ENCODE measurements around the gene KREMEN1.

The KREMEN1 gene

GRCh38 chr22:29156507-29156906 is 83.7 kb downstream of the KREMEN1 start:
- no peak for DNase-seq (ENCODE audit: low read depth, low spot score)
- Histone ChIP-seq H3K4me3 (no peak overlapping the region), H3K27ac (no peak overlapping the region), H3K9me3 (ENCODE audit: low read depth, low read length) (no peaks in the 10 kb centered on the region), H3K36me3 (ENCODE audit: insufficient read depth, low read length) (no peaks in the 10 kb centered on the region), H3K9ac (ENCODE audit: insufficient read length) (no peak overlapping the region)
- TF ChIP-seq POLR2AphosphoS5 (IDR thresholded peaks at IDR 0.05; ENCODE audit: borderline replicate concordance, low read depth, low read length): no peak
- TF ChIP-seq EZH2 (IDR thresholded peaks at IDR 0.05): no peak
- no peak for TF ChIP-seq FOXP2 (optimal IDR thresholded peaks at IDR 0.05; ENCODE audit: control extremely low read depth, extremely low read length, insufficient read depth)

GRCh38 chr22:29157759-29158535 is 85.1 kb downstream of the KREMEN1 start:
- no peak for DNase-seq (ENCODE audit: low read depth, low spot score)
- H3K36me3 ChIP-seq (ENCODE audit: insufficient read depth, low read length): no peaks in the 10 kb centered on the region
- H3K9me3 ChIP-seq (ENCODE audit: low read depth, low read length): no peaks in the 10 kb centered on the region
- H3K4me3 ChIP-seq: no peak overlapping the region
- H3K27ac ChIP-seq: no peak overlapping the region
- no peak for TF ChIP-seq POLR2AphosphoS5 (IDR thresholded peaks at IDR 0.05; ENCODE audit: borderline replicate concordance, low read depth, low read length)
- TF ChIP-seq FOXP2 (optimal IDR thresholded peaks at IDR 0.05; ENCODE audit: control extremely low read depth, extremely low read length, insufficient read depth): no peak
- TF ChIP-seq EZH2 (IDR thresholded peaks at IDR 0.05): no peak
- H3K9ac ChIP-seq (ENCODE audit: insufficient read length): no peak overlapping the region

- DNase-seq (ENCODE audit: low read depth, low spot score): no peak
- H3K27ac ChIP-seq: no peak overlapping the region
- no peak overlapping the region for H3K9ac ChIP-seq (ENCODE audit: insufficient read length)
- no peaks in the 10 kb centered on the region for H3K9me3 ChIP-seq (ENCODE audit: low read depth, low read length)
- no peak for TF ChIP-seq FOXP2 (optimal IDR thresholded peaks at IDR 0.05; ENCODE audit: control extremely low read depth, extremely low read length, insufficient read depth)
- no peak for TF ChIP-seq POLR2AphosphoS5 (IDR thresholded peaks at IDR 0.05; ENCODE audit: borderline replicate concordance, low read depth, low read length)
- TF ChIP-seq EZH2 (IDR thresholded peaks at IDR 0.05): no peak
- H3K4me3 ChIP-seq: no peak overlapping the region
- no peaks in the 10 kb centered on the region for H3K36me3 ChIP-seq (ENCODE audit: insufficient read depth, low read length)
These were observed 85.7 kb downstream of the KREMEN1 start for GRCh38 chr22:29158546-29158945.

- Histone ChIP-seq H3K9me3 (ENCODE audit: low read depth, low read length) (no peaks in the 10 kb centered on the region), H3K9ac (ENCODE audit: insufficient read length) (no peak overlapping the region), H3K27ac (no peak overlapping the region), H3K4me3 (no peak overlapping the region), H3K36me3 (ENCODE audit: insufficient read depth, low read length) (no peaks in the 10 kb centered on the region)
- TF ChIP-seq POLR2AphosphoS5 (IDR thresholded peaks at IDR 0.05; ENCODE audit: borderline replicate concordance, low read depth, low read length) (no peak), EZH2 (IDR thresholded peaks at IDR 0.05) (no peak), FOXP2 (optimal IDR thresholded peaks at IDR 0.05; ENCODE audit: control extremely low read depth, extremely low read length, insufficient read depth) (no peak)
- DNase-seq (ENCODE audit: low read depth, low spot score): no peak
These were observed 91.0 kb downstream of the KREMEN1 start for GRCh38 chr22:29163808-29164207.

- TF ChIP-seq EZH2 (IDR thresholded peaks at IDR 0.05) (no peak), POLR2AphosphoS5 (IDR thresholded peaks at IDR 0.05; ENCODE audit: borderline replicate concordance, low read depth, low read length) (no peak), FOXP2 (optimal IDR thresholded peaks at IDR 0.05; ENCODE audit: control extremely low read depth, extremely low read length, insufficient read depth) (no peak)
- Histone ChIP-seq H3K9me3 (ENCODE audit: low read depth, low read length) (no peaks in the 10 kb centered on the region), H3K36me3 (ENCODE audit: insufficient read depth, low read length) (no peaks in the 10 kb centered on the region), H3K4me3 (no peak overlapping the region), H3K9ac (ENCODE audit: insufficient read length) (no peak overlapping the region), H3K27ac (no peak overlapping the region)
- no peak for DNase-seq (ENCODE audit: low read depth, low spot score)
These were observed 92.7 kb downstream of the KREMEN1 start for GRCh38 chr22:29165321-29166060.

GRCh38 chr22:29166180-29166579 is 93.3 kb downstream of the KREMEN1 start:
- Histone ChIP-seq H3K9ac (ENCODE audit: insufficient read length) (no peak overlapping the region), H3K9me3 (ENCODE audit: low read depth, low read length) (no peaks in the 10 kb centered on the region), H3K4me3 (no peak overlapping the region), H3K36me3 (ENCODE audit: insufficient read depth, low read length) (no peaks in the 10 kb centered on the region), H3K27ac (no peak overlapping the region)
- no peak for DNase-seq (ENCODE audit: low read depth, low spot score)
- TF ChIP-seq POLR2AphosphoS5 (IDR thresholded peaks at IDR 0.05; ENCODE audit: borderline replicate concordance, low read depth, low read length) (no peak), FOXP2 (optimal IDR thresholded peaks at IDR 0.05; ENCODE audit: control extremely low read depth, extremely low read length, insufficient read depth) (no peak), EZH2 (IDR thresholded peaks at IDR 0.05) (no peak)

- Histone ChIP-seq H3K27ac (no peak overlapping the region), H3K36me3 (ENCODE audit: insufficient read depth, low read length) (no peaks in the 10 kb centered on the region), H3K4me3 (no peak overlapping the region), H3K9me3 (ENCODE audit: low read depth, low read length) (no peaks in the 10 kb centered on the region), H3K9ac (ENCODE audit: insufficient read length) (no peak overlapping the region)
- DNase-seq (ENCODE audit: low read depth, low spot score): no peak
- TF ChIP-seq EZH2 (IDR thresholded peaks at IDR 0.05) (no peak), FOXP2 (optimal IDR thresholded peaks at IDR 0.05; ENCODE audit: control extremely low read depth, extremely low read length, insufficient read depth) (no peak), POLR2AphosphoS5 (IDR thresholded peaks at IDR 0.05; ENCODE audit: borderline replicate concordance, low read depth, low read length) (no peak)
These were observed 94.4 kb downstream of the KREMEN1 start for GRCh38 chr22:29167032-29167911.

GRCh38 chr22:29171721-29172120 is 98.9 kb downstream of the KREMEN1 start:
- H3K9ac ChIP-seq (ENCODE audit: insufficient read length): no peak overlapping the region
- TF ChIP-seq POLR2AphosphoS5 (IDR thresholded peaks at IDR 0.05; ENCODE audit: borderline replicate concordance, low read depth, low read length) (no peak), FOXP2 (optimal IDR thresholded peaks at IDR 0.05; ENCODE audit: control extremely low read depth, extremely low read length, insufficient read depth) (no peak), EZH2 (IDR thresholded peaks at IDR 0.05) (no peak)
- no peak overlapping the region for H3K4me3 ChIP-seq
- no peak for DNase-seq (ENCODE audit: low read depth, low spot score)
- no peak overlapping the region for H3K27ac ChIP-seq
- 0 out of 2 replicates have a peak, but pooled peaks cover 5% of the 10 kb centered on the region for H3K9me3 ChIP-seq (ENCODE audit: low read depth, low read length)
- no peaks in the 10 kb centered on the region for H3K36me3 ChIP-seq (ENCODE audit: insufficient read depth, low read length)

Data from SK-N-MC (cell line).